H1 (cell line): ENCODE data around the gene MRPS34.

Experiments
- CTCF ChIP-seq, 3 experiments: IDR thresholded peaks; 1 replicate in 2 of 3; 2 replicates in 1 of 3; pipeline versions ENCODE4 v1.5.1 to v1.6.1; 2011; ENCODE audit warnings: low read length in 3 of 3, mild to moderate bottlenecking in 3 of 3, inconsistent platforms in 2 of 3, low read depth in 1 of 3, moderate library complexity in 1 of 3; ENCODE audit not compliant: insufficient read depth in 1 of 3; ENCODE audit errors: control extremely low read depth in 1 of 3
- EP300 ChIP-seq, 2 experiments: IDR thresholded peaks; 1 replicate in 1 of 2; 2 replicates in 1 of 2; pipeline ENCODE4 v1.6.1; 2011 to 2012; ENCODE audit warnings: low read depth in 2 of 2, low read length in 2 of 2, mild to moderate bottlenecking in 2 of 2, borderline replicate concordance in 1 of 2, inconsistent platforms in 1 of 2, moderate library complexity in 1 of 2
- EZH2 ChIP-seq: fragments of 200-600 bp; sonication (generic); IDR thresholded peaks from 2 replicates; pipeline ENCODE4 v1.7.1; 2012; ENCODE audit warnings: low read depth, mild to moderate bottlenecking, moderate library complexity, low read length, inconsistent platforms; ENCODE audit not compliant: severe bottlenecking
- JUN ChIP-seq: IDR thresholded peaks from 2 replicates; pipeline ENCODE4 v1.6.1; 2011; ENCODE audit warnings: low read depth, mild to moderate bottlenecking, improper control_type of control experiment, low read length
- JUND ChIP-seq: IDR thresholded peaks from 2 replicates; pipeline ENCODE4 v1.6.1; 2011; ENCODE audit warnings: mild to moderate bottlenecking, improper control_type of control experiment, low read length
- PHF8 ChIP-seq: fragments of 200-600 bp; sonication (generic); conservative IDR thresholded peaks from 2 replicates; pipeline ENCODE4 v1.7.1; 2012; ENCODE audit warnings: low read depth, mild to moderate bottlenecking, inconsistent platforms, low read length, moderate library complexity
- POLR2A ChIP-seq, 2 experiments: IDR thresholded peaks; 1 replicate in 1 of 2; 2 replicates in 1 of 2; pipeline ENCODE4 v1.6.1; 2011; ENCODE audit warnings: low read depth in 2 of 2, low read length in 2 of 2, mild to moderate bottlenecking in 2 of 2; ENCODE audit errors: control extremely low read depth in 1 of 2
- POLR2AphosphoS5 ChIP-seq: IDR thresholded peaks from 2 replicates; pipeline ENCODE4 v1.6.1; 2011; ENCODE audit warnings: low read depth, low read length
- RFX5 ChIP-seq: IDR thresholded peaks from 2 replicates; pipeline ENCODE4 v1.6.1; 2011; ENCODE audit warnings: low read depth, low read length, improper control_type of control experiment, borderline replicate concordance
- SIX5 ChIP-seq: IDR thresholded peaks from 2 replicates; pipeline ENCODE4 v1.6.1; 2011; ENCODE audit warnings: mild to moderate bottlenecking, low read depth, low read length
- TAF1 ChIP-seq: IDR thresholded peaks from 2 replicates; pipeline ENCODE4 v1.6.1; 2011; ENCODE audit warnings: mild to moderate bottlenecking, low read depth, low read length
- ZNF274 ChIP-seq: IDR thresholded peaks from 2 replicates; pipeline ENCODE4 v1.7.0; 2012; ENCODE audit warnings: low read length, borderline replicate concordance; ENCODE audit errors: extremely low read depth

- TF ChIP-seq CTCF (IDR thresholded peaks at IDR 0.05; ENCODE audit: control extremely low read depth in 1 of 3, insufficient read depth in 1 of 3, low read depth in 1 of 3, low read length in 3 of 3): no peak
- no peak for TF ChIP-seq POLR2A (IDR thresholded peaks at IDR 0.05; ENCODE audit: control extremely low read depth in 1 of 2, low read depth in 2 of 2, low read length in 2 of 2)
- TF ChIP-seq EZH2: no peak
- no peak for TF ChIP-seq ZNF274
- TF ChIP-seq JUND: no peak
- TF ChIP-seq RFX5: no peak
- TF ChIP-seq POLR2AphosphoS5: no peak
- no peak for TF ChIP-seq JUN
- TF ChIP-seq SIX5: no peak
- TF ChIP-seq TAF1: no peak
- TF ChIP-seq PHF8: no peak
- TF ChIP-seq EP300 (IDR thresholded peaks at IDR 0.05; ENCODE audit: borderline replicate concordance in 1 of 2, low read depth in 2 of 2, low read length in 2 of 2): no peak
Measured at GRCh38 chr16:1731603-1732002, 41.3 kb downstream of the MRPS34 start.
